GM04503 (cell line): ENCODE data around the gene CDK12.
"Not testable (repeated sequence)": the region's sequence is repeated elsewhere in the genome, so short reads cannot be mapped to it uniquely, and the experiment has no call there.

Source experiments
- DNase-seq: peaks from one replicate; pipeline ENCODE4 v3.0.0-alpha.2; 2012; ENCODE audit warnings: low read depth

CDK12 gene

DNA sequence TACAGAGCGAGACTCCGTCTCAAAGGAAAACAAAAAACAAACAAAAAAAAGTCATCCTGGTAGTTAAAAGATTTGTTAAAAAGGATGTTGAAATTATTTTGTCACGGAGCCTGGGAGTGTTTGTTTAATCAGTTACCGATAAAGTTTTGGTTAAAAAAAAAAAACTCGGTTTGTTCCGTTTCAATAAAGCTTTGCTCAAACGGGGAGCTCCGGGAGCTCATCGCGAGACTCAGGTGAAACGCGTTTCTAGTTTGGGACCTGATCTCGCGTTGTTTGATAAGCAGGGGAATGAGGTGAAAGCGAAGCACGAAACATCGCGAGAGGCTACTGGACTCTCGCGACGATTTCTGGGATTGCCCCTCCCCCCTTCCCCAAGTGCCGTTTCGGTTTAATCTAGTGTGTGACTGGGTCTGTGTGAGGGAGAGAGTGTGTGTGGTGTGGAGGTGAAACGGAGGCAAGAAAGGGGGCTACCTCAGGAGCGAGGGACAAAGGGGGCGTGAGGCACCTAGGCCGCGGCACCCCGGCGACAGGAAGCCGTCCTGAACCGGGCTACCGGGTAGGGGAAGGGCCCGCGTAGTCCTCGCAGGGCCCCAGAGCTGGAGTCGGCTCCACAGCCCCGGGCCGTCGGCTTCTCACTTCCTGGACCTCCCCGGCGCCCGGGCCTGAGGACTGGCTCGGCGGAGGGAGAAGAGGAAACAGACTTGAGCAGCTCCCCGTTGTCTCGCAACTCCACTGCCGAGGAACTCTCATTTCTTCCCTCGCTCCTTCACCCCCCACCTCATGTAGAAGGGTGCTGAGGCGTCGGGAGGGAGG lies at the start of gene CDK12:
TSS of gene CDK12 (plus strand) at position 374 of the 813 bp plus-strand sequence. CDS start 586 bp downstream, outside the sequence.
- DNase-seq: peak; percentile 96

GRCh38 chr17:39416141-39416540 lies 45.1 kb upstream of the CDK12 start:
- DNase-seq: no peak

DNA sequence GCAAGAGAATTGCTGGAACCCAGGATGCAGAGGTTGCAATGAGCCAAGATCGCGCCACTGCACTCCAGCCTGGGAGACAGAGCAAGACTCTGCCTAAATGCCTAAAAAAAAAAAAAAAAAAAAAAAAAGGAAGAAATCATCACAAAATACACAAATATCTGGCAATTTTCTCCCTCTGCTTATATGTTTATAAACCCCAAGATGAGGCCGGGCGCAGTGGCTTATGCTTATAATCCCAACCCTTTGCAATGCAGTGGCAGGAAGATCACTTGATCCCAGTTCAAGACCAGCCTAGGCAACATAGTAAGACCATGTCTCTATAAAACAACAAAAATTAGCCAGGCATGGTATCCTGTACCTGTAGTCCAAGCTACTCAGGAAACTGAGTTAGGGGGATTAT lies 31.7 kb upstream of the CDK12 start:
- DNase-seq: no peak

DNA sequence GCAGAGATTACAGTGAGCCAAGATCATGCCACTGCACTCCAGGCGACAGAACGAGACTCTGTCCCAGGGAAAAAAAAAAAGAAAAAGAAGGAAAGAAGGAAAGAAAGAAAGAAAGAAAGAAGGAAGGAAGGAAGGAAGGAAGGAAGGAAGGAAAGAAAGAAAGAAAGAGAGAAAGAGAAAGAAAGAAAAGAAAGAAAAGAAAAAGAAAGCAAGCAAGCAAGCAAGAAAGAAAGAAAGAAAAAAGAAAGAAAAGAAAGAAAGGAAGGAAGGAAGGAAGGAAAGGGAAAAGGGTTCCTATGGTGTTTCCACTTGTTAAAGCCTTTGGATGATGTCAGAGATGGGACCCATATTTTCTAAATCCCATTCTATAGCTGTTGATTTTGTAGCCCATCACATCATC lies 21.4 kb upstream of the CDK12 start:
- DNase-seq: not testable (repeated sequence)

DNA sequence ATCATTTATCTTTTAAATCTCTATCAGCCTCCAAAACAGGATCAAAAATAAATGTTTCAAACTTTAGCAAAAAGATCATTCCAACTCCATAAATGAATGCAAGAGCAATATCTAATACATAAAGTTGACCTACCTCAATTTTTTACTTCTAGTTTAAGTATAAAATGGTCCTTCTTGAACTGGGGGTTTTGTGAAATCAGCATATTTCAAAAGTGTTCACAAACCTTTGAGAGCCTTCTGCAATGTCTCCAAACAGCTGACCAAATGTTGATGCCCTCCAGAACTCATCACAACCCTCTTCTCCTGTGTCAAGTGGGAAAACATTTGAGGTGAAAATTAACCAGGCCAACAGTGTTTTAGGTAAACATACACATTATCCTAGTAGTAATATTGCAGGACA lies 18.0 kb upstream of the CDK12 start:
- DNase-seq: no peak

DNA sequence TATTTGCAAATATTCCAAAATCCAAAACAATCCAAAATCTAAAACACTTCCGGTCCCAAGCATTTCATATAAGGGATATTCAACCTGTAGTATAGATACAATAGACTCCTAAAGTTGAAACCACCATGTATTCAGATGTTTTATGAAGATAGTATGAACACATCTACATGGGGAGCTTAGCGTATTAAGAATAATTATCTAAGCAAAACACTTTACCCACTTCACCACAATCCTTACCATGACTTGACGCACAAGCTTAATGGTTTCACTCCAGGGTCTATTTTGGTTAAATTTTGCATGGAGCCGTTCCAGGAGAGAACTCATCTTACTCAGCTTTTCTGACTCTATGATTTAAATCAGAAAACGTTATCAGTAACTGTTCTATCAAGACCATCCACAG lies 13.7 kb upstream of the CDK12 start:
- no peak for DNase-seq

DNA sequence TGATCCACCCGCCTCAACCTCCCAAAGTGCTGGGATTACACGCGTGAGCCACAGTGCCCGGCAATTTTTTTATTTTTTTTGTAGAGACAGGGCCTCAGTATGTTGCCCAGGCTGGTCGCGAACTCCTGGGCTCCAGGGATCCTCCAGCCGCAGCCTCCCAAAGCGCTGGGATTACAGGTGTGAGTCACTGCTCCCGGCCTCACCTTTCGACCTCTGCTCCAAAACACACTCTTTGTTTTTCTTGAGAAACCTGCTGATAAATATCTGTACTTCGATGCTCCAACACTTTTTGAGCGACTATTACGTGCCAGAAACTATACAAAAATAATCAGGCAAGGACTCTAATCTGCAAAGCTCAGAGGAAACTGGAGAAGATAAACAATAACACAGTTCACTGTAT lies 11.2 kb upstream of the CDK12 start:
- no peak for DNase-seq

DNA sequence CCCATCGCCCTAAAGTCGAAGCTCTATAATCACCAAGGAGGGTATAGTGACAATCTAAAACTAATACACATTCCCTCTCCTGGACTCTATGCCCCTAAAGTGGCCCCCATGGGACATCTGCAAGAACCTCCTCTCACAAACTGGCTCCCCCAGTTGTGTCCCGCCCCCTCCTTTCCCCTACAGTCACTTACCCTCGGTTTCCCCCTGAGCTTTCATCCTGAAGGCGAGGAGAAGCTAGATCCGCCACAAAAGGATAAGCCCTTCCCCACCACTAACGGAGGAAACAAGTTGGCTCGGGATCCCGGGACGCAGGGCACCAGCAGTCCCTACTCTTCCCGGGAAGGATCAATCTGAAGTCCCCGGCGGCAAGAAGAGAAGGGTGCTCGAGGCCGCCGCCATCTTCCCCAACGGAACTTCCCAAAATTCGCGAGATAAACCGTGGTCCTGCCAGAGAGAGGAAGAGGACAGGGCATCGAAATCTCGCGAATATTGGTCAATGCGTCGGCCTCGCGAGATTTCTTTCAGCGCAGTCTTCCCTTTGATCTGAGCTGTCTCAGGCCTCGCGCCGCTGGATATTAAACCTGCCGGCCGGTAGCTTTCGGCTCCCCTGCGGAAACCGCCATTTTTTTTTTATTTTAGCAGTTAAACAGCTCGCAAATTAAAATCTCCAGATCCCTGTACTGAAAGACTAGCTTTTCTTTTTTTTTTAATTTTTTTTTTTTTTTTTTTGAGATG lies 10.3 kb upstream of the CDK12 start, which contains the start of gene MED1:
TSS of gene MED1 (minus strand) at position 417 of the 735 bp plus-strand sequence. CDS start at position 216, 201 bp downstream.
- DNase-seq: peak; percentile 88

DNA sequence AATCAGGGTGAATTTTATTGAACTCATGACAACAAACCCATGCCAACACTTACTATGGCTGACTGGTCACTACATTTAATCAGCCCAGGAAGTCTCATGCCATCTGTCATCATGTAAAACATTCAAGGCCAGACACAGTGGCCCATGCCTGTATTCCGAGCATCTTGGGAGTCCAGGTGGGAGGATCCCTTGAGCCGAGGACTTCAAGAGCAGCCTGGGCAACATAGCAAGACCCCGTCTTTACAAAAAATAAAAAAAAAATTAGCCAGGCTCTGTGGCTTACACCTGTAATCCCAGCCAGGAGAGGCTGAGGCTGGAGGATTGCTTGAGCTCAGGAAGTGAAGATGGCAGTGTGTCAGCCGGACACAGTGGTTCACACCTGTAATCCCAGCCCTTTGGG lies 5.4 kb upstream of the CDK12 start:
- no peak for DNase-seq

DNA sequence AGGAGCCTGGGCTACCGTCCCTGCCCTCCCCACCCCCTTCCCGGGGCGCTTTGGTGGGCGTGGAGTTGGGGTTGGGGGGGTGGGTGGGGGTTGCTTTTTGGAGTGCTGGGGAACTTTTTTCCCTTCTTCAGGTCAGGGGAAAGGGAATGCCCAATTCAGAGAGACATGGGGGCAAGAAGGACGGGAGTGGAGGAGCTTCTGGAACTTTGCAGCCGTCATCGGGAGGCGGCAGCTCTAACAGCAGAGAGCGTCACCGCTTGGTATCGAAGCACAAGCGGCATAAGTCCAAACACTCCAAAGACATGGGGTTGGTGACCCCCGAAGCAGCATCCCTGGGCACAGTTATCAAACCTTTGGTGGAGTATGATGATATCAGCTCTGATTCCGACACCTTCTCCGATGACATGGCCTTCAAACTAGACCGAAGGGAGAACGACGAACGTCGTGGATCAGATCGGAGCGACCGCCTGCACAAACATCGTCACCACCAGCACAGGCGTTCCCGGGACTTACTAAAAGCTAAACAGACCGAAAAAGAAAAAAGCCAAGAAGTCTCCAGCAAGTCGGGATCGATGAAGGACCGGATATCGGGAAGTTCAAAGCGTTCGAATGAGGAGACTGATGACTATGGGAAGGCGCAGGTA lies 762 bp downstream of the CDK12 start:
- DNase-seq: no peak

- no peak for DNase-seq
Measured at GRCh38 chr17:39462631-39463375, 1.5 kb downstream of the CDK12 start.

GRCh38 chr17:39464639-39465181 lies 3.4 kb downstream of the CDK12 start:
- not testable (repeated sequence) for DNase-seq

- not testable (repeated sequence) for DNase-seq
Measured at GRCh38 chr17:39468610-39469009, 7.3 kb downstream of the CDK12 start.

DNA sequence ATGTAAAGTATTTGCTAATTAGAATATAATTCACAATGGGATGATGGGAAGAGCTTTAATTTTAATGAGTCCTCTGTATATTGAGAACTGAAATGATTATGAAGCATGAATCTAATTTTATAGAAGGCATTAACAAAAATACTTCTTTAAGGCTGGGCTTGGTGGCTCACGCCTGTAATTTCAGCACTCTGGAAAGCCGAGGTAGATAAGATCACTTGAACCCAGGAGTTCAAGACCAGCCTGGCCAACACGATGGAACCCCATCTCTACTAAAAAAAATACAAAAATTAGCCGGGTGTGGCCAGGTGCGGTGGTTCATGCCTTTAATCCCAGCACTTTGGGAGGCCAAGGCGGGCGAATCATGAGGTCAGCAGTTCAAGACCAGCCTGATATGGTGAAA lies 12.0 kb downstream of the CDK12 start:
- no peak for DNase-seq

- DNase-seq: not testable (repeated sequence)
Measured at GRCh38 chr17:39479631-39480030, 18.3 kb downstream of the CDK12 start.

- no peak for DNase-seq
Measured at GRCh38 chr17:39483506-39483905, 22.2 kb downstream of the CDK12 start.

DNA sequence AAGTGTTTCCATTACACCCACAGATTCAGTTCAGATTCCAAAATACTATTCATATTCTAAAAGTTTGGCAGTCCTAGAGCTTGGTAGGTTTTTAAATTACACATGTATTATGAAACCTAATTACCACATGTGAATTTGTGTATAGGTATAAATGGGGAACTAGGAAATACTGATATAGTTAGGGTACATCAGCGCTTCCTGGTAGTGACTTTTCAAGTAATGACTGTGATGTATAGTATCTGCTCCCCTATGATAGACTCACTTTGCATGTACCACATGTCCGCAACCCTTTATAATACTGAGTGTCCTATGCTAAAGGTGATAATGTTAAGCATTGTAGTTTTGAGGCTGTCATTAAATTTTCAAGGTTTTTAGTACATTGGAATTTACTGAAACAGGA lies 22.9 kb downstream of the CDK12 start:
- DNase-seq: no peak

GRCh38 chr17:39485555-39485954 lies 24.3 kb downstream of the CDK12 start:
- peak; percentile 87 for DNase-seq

DNA sequence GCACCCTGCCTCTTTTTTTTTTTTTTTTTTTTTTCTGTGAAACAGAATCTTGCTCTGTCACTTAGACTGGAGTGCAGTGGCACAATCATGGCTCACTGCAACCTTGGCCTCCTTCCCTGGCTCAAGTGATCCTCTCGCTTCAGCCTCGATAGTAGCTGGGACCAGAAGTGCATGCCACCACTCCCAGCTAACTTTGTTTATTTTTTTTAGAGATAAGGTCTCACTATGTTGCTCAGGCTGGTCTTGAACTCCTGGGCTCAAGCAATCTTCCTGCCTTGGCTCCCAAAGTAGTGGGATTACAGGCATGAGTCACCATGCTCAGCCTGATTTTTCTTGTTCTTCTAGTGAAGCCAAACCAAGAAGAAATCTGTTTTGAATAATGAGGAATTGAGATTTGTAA lies 25.0 kb downstream of the CDK12 start:
- DNase-seq: no peak

- not testable (repeated sequence) for DNase-seq
Measured at GRCh38 chr17:39487490-39487889, 26.2 kb downstream of the CDK12 start.

- no peak for DNase-seq
Measured at GRCh38 chr17:39487946-39488345, 26.7 kb downstream of the CDK12 start.

GRCh38 chr17:39496921-39497320 lies 35.6 kb downstream of the CDK12 start:
- not testable (repeated sequence) for DNase-seq
